ENCODE data around the gene DOCK10.

DOCK10 gene

GRCh38 chr2:224833986-224834385 is 208.3 kb downstream of the DOCK10 start:
- no peak for ATAC-seq
- TF ChIP-seq SNAI2 (CRISPR knock-in tag; IDR thresholded peaks at IDR 0.05) = no peak
- no peak for TF ChIP-seq ZNF565 (CRISPR knock-in tag; conservative IDR thresholded peaks at IDR 0.05; ENCODE audit: low read depth)
- no peak for TF ChIP-seq ZNF70 (CRISPR knock-in tag; IDR thresholded peaks at IDR 0.05)
- no peak for TF ChIP-seq CSDC2 (CRISPR knock-in tag; IDR thresholded peaks at IDR 0.05)
- no peak for TF ChIP-seq ZNF8 (CRISPR knock-in tag; IDR thresholded peaks at IDR 0.05)
- no peak for TF ChIP-seq ZFP30 (CRISPR knock-in tag; IDR thresholded peaks at IDR 0.05)

GRCh38 chr2:224832207-224832606 is 210.1 kb downstream of the DOCK10 start:
- no peak for ATAC-seq
- no peak for TF ChIP-seq POU6F1 (CRISPR knock-in tag; IDR thresholded peaks at IDR 0.05; ENCODE audit: borderline replicate concordance, low read depth)
- TF ChIP-seq TCF4 (CRISPR knock-in tag; IDR thresholded peaks at IDR 0.05; ENCODE audit: borderline replicate concordance) = peak; percentile 50; the same call in 1 of the 2 replicates

DNA sequence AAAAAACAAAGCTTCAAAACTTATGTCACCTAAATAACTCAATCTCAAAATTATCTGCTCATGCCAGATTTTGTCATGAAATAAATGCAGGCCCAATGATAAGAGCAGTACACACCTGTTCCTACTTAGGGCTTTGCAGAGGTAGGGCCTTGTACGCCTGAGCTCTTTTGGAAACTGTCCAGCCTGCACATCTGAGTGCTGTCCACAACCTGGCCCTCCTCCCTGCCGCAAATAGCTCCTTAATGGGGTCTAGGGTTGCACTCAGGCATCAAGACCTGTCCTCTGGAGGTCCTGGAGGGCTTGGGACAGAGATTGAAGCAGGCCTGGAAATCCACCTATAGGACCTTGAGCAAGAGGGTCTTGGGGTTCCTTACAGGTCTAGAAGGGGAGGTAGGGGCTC is 210.7 kb downstream of the DOCK10 start:
- TF ChIP-seq BACH2 (CRISPR knock-in tag; IDR thresholded peaks at IDR 0.05; ENCODE audit: borderline replicate concordance) = no peak
- no peak for TF ChIP-seq OSR1 (CRISPR knock-in tag; IDR thresholded peaks at IDR 0.05)
- TF ChIP-seq ZNF70 (CRISPR knock-in tag; IDR thresholded peaks at IDR 0.05) = no peak
- no peak for TF ChIP-seq ZFP3 (CRISPR knock-in tag; IDR thresholded peaks at IDR 0.05)
- no peak for TF ChIP-seq ZNF565 (CRISPR knock-in tag; conservative IDR thresholded peaks at IDR 0.05; ENCODE audit: low read depth)
- TF ChIP-seq SNAI2 (CRISPR knock-in tag; IDR thresholded peaks at IDR 0.05) = no peak
- TF ChIP-seq ZC3H10 (CRISPR knock-in tag; IDR thresholded peaks at IDR 0.05) = no peak
- no peak for TF ChIP-seq ZNF8 (CRISPR knock-in tag; IDR thresholded peaks at IDR 0.05)
- no peak for TF ChIP-seq TCF4 (CRISPR knock-in tag; IDR thresholded peaks at IDR 0.05; ENCODE audit: borderline replicate concordance)
- TF ChIP-seq ISL1 (CRISPR knock-in tag; IDR thresholded peaks at IDR 0.05) = no peak
- TF ChIP-seq POU6F1 (CRISPR knock-in tag; IDR thresholded peaks at IDR 0.05; ENCODE audit: borderline replicate concordance, low read depth) = no peak
- no peak for ATAC-seq

DNA sequence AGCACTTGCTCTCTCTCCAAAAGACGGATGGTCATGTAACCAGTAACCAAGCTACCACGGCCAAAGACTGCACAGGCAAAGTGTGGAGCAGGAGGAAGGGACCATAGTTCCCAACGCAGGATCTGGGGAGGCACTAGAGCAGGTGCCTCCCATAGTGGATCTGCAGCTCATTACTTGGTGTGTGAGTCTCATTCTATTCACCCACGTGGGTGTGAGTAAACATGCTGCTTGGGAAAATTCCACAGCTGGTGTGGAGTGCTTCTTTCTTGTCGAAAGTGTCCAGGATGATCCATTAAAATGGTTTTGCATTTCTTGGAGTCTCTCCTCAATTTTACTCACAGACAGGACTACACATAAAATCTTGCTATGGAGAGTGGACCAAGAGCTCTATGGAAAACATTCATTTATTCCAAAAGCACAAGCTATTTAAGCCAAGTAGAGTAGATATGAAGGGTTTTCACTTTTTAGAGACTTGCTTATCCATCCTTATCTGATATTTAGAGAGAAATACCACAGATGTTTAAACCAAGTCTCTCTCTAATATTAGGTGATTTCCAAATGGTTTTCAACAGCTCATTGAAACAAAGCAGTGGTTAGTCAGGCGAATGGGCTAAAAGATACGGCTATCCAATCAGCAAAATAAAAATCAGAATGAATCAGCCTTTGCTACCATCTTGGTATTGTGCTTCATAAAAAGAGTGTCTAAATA is 221.8 kb downstream of the DOCK10 start:
- ATAC-seq = no peak
- TF ChIP-seq PPARA (CRISPR knock-in tag; IDR thresholded peaks at IDR 0.05; ENCODE audit: borderline replicate concordance) (no peak), ISL1 (CRISPR knock-in tag; IDR thresholded peaks at IDR 0.05) (no peak), POU6F1 (CRISPR knock-in tag; IDR thresholded peaks at IDR 0.05; ENCODE audit: borderline replicate concordance, low read depth) (no peak), ZNF70 (CRISPR knock-in tag; IDR thresholded peaks at IDR 0.05) (no peak), RARB (CRISPR knock-in tag; IDR thresholded peaks at IDR 0.05) (no peak), GLIS3 (CRISPR knock-in tag; IDR thresholded peaks at IDR 0.05) (no peak), CSDC2 (CRISPR knock-in tag; IDR thresholded peaks at IDR 0.05) (no peak), ZNF8 (CRISPR knock-in tag; IDR thresholded peaks at IDR 0.05) (no peak), ARNTL (CRISPR knock-in tag; IDR thresholded peaks at IDR 0.05; ENCODE audit: borderline replicate concordance, low read depth) (no peak)
- TF ChIP-seq, protein P1, sequence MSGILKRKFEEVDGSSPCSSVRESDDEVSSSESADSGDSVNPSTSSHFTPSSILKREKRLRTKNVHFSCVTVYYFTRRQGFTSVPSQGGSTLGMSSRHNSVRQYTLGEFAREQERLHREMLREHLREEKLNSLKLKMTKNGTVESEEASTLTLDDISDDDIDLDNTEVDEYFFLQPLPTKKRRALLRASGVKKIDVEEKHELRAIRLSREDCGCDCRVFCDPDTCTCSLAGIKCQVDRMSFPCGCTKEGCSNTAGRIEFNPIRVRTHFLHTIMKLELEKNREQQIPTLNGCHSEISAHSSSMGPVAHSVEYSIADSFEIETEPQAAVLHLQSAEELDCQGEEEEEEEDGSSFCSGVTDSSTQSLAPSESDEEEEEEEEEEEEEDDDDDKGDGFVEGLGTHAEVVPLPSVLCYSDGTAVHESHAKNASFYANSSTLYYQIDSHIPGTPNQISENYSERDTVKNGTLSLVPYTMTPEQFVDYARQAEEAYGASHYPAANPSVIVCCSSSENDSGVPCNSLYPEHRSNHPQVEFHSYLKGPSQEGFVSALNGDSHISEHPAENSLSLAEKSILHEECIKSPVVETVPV (CRISPR knock-in tag; IDR thresholded peaks at IDR 0.05) = no peak
- TF ChIP-seq, protein P2, sequence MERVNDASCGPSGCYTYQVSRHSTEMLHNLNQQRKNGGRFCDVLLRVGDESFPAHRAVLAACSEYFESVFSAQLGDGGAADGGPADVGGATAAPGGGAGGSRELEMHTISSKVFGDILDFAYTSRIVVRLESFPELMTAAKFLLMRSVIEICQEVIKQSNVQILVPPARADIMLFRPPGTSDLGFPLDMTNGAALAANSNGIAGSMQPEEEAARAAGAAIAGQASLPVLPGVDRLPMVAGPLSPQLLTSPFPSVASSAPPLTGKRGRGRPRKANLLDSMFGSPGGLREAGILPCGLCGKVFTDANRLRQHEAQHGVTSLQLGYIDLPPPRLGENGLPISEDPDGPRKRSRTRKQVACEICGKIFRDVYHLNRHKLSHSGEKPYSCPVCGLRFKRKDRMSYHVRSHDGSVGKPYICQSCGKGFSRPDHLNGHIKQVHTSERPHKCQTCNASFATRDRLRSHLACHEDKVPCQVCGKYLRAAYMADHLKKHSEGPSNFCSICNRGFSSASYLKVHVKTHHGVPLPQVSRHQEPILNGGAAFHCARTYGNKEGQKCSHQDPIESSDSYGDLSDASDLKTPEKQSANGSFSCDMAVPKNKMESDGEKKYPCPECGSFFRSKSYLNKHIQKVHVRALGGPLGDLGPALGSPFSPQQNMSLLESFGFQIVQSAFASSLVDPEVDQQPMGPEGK (CRISPR knock-in tag; IDR thresholded peaks at IDR 0.05; ENCODE audit: borderline replicate concordance) = no peak
